Colonic mucosa (tissue), 4 donors: ENCODE results near the gene DRGX. TPM values are rescaled to one million over a fixed set of nuclear protein-coding genes. Genes with fewer than 3 reads are reported as not detected.

ENCODE experiments used
- DNase-seq: peaks from one replicate; pipeline ENCODE4 v3.0.0-alpha.2; 2020
- H3K27ac ChIP-seq: fragments of 200-600 bp; one replicate; pipeline ENCODE4 v1.8.0; 2021
- H3K27me3 ChIP-seq: fragments of 200-600 bp; one replicate; pipeline ENCODE4 v1.8.0; 2021
- H3K36me3 ChIP-seq: fragments of 200-600 bp; one replicate; pipeline ENCODE4 v1.8.0; 2021
- H3K4me1 ChIP-seq: fragments of 200-600 bp; one replicate; pipeline ENCODE4 v1.8.0; 2021; ENCODE audit warnings: mild to moderate bottlenecking
- H3K4me3 ChIP-seq: fragments of 200-600 bp; one replicate; pipeline ENCODE4 v1.8.0; 2021
- H3K9ac ChIP-seq, 2 donors: one replicate each; pipeline ENCODE4 v1.7.0; 2013; ENCODE audit warnings: control low read depth in 2 of 2, low read depth in 2 of 2, low read length in 2 of 2
- H3K9me3 ChIP-seq: fragments of 200-600 bp; one replicate; pipeline ENCODE4 v1.8.0; 2021
- CTCF ChIP-seq: fragments of 200-600 bp; IDR thresholded peaks from one replicate; pipeline ENCODE4 v1.8.0; 2022; ENCODE audit warnings: antibody characterized with exemption, mild to moderate bottlenecking
- intact Hi-C: fragments of 100-400 bp; cut with DNase I; formaldehyde crosslinking; loops from one replicate; pipeline ENCODE4 v1.14.1; 2022
- total RNA-seq, 2 donors: library from RNA; stranded (reverse); fragmentation: NEBNext Ultra II Directional in 1 of 2; extraction: Animal tissue kit (Norgen Biotek cat#: 25700) in 1 of 2; gene quantifications; one replicate each; pipeline ENCODE4 v1.2.1, GENCODE V29; 2021
- donor health status: healthy.
- donor health status: DM: no; HTN: no; CAD: no.
- donor health status: DM: no; HTN: no; CAD: no.

The DRGX gene
- total RNA-seq, 2 donors from 2014 or later: 0.16 TPM; not detected in 1

DNA sequence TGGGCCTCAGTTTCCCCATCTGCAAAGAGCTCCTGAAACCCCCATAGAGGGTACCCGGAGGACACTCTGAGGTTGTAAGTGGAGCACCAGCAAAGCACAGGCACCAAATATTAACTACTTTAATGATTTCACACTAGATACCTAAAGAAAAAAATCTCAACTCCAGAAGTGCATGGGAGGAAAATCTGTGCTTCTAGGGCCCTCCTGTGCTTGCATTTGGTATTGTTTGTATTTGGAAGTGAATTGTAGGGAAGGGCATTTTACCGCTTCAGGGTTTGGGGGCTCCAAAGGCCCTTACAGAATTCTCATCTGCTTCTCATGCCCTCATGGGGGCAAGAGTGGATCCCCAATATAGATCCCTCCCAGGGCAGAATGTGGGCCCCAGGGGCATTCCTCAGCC is 22.4 kb upstream of the DRGX start:
- no peak for TF ChIP-seq CTCF

DNA sequence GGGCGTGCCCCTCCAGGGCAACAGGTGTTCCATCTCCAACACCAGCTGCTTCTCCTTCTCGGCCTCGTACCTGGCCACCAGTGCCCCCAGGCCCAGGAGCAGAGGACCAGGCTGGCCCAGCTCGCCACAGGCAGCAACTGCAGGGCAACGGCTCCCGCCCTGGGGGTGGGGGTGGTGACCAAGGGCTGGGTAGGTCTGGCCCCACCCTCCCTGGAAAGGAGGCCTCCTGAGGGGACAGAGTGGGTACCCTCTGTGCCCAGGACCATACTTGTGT is 22.1 kb upstream of the DRGX start:
- Histone ChIP-seq H3K9me3 (no peaks in the 10 kb centered on the region), H3K36me3 (no peaks in the 10 kb centered on the region), H3K27me3 (no peaks in the 10 kb centered on the region), H3K4me3 (no peak overlapping the region), H3K4me1 (no peaks in the 10 kb centered on the region), H3K27ac (no peak overlapping the region), H3K9ac (no peak overlapping the region)
- no peak for TF ChIP-seq CTCF
- DNase-seq: no peak
- intact Hi-C loops: no loop called here

More for the DNA sequence above, 22.4 kb upstream of the DRGX start:
- no peaks in the 10 kb centered on the region for H3K9me3 ChIP-seq
- no peak overlapping the region for H3K27ac ChIP-seq
- no peak overlapping the region for H3K9ac ChIP-seq
- H3K36me3 ChIP-seq: no peaks in the 10 kb centered on the region
- DNase-seq: no peak
- H3K27me3 ChIP-seq: no peaks in the 10 kb centered on the region
- no peak overlapping the region for H3K4me3 ChIP-seq
- no peaks in the 10 kb centered on the region for H3K4me1 ChIP-seq
- intact Hi-C loops: no loop called here

DNA sequence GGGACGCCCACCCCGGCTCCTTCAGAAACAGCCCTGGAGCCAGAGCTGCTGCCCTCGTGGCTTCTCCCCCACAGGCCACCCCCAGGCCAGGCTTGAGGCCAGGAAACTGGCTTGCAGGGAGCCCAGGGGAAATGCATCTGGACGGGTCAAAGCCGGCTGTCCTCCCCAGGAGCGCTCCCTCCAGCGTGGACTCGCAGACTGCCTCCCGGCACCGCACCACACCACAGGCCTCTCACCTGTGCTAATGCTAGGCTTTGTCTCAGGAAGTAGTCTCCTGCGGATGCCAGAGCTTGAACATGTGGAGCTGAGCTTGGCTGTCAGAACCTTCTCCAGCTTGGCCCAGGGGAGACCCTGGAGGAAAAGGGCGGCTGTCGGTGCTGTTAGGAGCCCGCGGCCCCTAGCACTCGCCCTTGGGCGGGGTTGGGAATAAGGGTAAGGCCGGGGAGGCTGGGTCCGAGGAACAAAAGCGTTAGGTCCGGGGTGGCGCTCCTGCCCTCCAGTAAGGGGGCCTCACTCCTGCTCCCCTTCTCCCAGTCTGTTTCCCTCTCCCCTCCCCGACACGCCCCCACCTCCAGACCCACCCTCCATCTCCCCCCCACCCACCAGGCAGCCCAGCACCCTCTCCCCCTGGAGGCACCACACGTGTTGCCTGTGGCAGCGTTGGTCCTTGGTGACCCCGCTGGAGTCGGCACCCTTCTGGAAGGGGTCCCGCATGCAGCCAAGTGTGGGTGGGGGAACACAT is 21.6 kb upstream of the DRGX start:
- intact Hi-C loops: no loop called here
- no peaks in the 10 kb centered on the region for H3K27me3 ChIP-seq
- H3K27ac ChIP-seq: no peak overlapping the region
- TF ChIP-seq CTCF: no peak
- H3K4me3 ChIP-seq: no peak overlapping the region
- no peak for DNase-seq
- no peaks in the 10 kb centered on the region for H3K36me3 ChIP-seq
- H3K9ac ChIP-seq: no peak overlapping the region
- no peaks in the 10 kb centered on the region for H3K9me3 ChIP-seq
- no peaks in the 10 kb centered on the region for H3K4me1 ChIP-seq

GRCh38 chr10:49415846-49416245 is 20.0 kb upstream of the DRGX start:
- Histone ChIP-seq H3K9ac (no peak overlapping the region), H3K4me1 (no peaks in the 10 kb centered on the region), H3K9me3 (no peaks in the 10 kb centered on the region), H3K27me3 (no peaks in the 10 kb centered on the region), H3K27ac (no peak overlapping the region), H3K36me3 (no peaks in the 10 kb centered on the region), H3K4me3 (no peak overlapping the region)
- intact Hi-C loops: no loop called here
- no peak for TF ChIP-seq CTCF
- DNase-seq: no peak

DNA sequence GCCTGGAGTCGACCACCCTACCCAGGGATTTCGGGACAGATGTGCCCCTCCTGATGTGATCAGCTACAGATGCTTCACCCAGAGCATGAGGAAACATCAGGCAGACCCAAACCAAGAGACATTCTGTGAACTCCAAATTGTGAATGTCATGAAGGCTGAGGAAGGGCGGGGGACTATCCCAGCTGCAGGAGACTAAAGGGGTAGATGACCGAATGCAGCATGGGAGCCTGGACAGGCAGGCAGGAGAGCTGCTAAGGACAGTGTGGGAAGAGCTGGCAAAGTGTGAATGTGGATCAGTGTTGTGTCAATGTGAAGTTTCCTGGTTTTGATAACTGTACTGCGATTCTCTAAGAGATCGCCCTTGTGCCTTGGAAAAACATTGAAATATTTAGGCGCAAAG is 19.2 kb upstream of the DRGX start:
- Histone ChIP-seq H3K9me3 (no peaks in the 10 kb centered on the region), H3K4me1 (no peaks in the 10 kb centered on the region), H3K4me3 (no peak overlapping the region), H3K27me3 (no peaks in the 10 kb centered on the region), H3K36me3 (no peaks in the 10 kb centered on the region), H3K27ac (no peak overlapping the region), H3K9ac (no peak overlapping the region)
- DNase-seq: no peak
- no peak for TF ChIP-seq CTCF
- intact Hi-C loops: no loop called here
